Measurements from ENCODE around the gene DOCK2. TPM values are rescaled to one million over a fixed set of nuclear protein-coding genes. Genes with fewer than 3 reads are reported as not detected.

Gene DOCK2
- total and polyA plus RNA-seq, 3 donors from 2014 or later = 6.8 to 8.9 (median 7.3) TPM

DNA sequence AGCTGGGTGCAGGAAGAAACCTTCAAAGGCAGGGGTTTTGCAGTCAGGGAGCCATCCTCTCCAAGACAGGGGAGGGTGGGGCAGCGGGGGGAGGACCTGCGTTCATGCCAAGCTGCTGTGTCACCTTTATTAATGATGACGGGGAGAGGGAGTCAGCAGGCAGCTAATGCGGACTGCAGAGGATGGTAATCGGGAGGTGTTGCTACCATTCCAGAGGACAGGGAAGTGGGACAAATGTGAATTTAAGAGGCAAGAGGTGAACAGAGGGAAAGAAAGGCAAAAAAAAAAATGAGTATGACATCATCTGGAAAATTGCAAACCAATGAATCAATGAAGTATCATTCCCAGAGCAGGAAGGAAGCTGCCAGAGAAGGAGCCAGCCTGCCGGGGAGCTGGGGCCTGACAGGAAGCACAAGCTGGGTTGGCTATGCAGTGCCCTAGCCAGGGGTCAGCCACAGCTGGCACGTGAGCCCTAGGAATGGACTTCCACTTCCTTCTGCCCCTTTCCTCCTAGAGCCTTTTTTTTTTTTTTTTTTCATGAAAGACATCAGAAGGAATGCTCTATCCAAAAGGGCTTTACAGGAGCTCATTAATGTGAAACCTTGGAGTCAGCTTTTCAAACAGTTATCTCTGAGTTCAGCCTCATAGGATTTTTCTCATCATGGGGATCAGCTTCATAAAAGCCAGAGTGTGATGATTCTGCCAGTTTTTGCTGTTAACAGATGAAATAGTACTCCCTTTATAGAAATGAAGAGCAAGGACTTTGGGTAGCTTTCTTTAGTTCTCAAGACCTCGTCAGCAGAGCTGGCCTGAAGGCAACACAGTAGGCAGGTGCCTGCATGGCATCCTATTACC lies 334.1 kb downstream of the DOCK2 start:
- H3K9me3 ChIP-seq = no peaks in the 10 kb centered on the region
- no peak for DNase-seq
- intact Hi-C loops (cut with DNase I; ENCODE audit: low total_unique reads) = no loop called here
- TF ChIP-seq, protein P1, sequence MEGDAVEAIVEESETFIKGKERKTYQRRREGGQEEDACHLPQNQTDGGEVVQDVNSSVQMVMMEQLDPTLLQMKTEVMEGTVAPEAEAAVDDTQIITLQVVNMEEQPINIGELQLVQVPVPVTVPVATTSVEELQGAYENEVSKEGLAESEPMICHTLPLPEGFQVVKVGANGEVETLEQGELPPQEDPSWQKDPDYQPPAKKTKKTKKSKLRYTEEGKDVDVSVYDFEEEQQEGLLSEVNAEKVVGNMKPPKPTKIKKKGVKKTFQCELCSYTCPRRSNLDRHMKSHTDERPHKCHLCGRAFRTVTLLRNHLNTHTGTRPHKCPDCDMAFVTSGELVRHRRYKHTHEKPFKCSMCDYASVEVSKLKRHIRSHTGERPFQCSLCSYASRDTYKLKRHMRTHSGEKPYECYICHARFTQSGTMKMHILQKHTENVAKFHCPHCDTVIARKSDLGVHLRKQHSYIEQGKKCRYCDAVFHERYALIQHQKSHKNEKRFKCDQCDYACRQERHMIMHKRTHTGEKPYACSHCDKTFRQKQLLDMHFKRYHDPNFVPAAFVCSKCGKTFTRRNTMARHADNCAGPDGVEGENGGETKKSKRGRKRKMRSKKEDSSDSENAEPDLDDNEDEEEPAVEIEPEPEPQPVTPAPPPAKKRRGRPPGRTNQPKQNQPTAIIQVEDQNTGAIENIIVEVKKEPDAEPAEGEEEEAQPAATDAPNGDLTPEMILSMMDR (IDR thresholded peaks at IDR 0.05) = no peak
- TF ChIP-seq POLR2A (IDR thresholded peaks at IDR 0.05) = no peak
- H3K27me3 ChIP-seq = no peaks in the 10 kb centered on the region
- 69 to 71% methylated on average over 8 of the region's 8 CpGs for WGBS, 2 donors
- H3K27ac ChIP-seq = no peak overlapping the region
- no peak overlapping the region for H3K4me3 ChIP-seq
- no peaks in the 10 kb centered on the region for H3K4me1 ChIP-seq
- H3K36me3 ChIP-seq (ENCODE audit: low read depth, missing control alignments) = no peaks in the 10 kb centered on the region

DNA sequence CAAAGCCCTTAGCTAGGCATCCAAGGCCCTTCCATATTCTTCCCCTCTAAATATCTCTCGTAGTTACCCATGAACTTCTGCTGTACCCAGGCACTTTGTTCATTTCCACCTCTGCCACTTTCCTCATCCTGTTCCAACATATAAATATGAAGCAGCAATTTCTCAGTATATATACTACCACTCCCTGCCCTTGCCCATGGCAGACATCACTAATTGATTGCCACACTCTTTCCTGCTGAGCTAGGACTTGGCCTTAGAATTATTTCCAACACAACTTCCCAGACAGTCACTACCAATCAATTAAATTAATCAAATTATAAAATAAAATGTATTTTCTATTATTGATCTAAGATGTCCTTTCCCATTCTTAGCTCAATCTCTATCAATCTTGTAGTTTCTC lies 334.7 kb downstream of the DOCK2 start:
- 100% methylated on average over 1 of the region's 1 CpG for WGBS, 2 donors
- no peaks in the 10 kb centered on the region for H3K9me3 ChIP-seq

DNA sequence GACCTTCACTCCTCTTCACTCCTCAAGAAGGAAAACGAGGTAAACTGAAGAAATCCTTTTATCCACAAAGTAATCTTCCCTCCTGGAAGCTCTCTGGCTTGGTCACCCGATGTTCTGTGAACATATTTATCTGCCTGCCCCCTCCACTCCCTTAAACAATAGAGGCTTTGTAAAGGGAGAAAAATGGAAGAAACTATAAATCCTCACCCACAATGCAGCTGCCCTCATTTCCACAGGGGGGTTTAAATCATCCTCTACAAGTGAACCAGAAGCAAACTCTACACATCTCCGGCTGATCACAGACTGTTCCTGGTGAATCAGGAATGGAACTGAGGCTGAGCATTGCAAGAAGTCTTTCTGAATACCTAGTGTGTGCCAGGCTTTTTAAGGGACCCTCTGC lies 336.0 kb downstream of the DOCK2 start:
- intact Hi-C loops (cut with DNase I; ENCODE audit: low total_unique reads) = no loop called here
- TF ChIP-seq POLR2A (IDR thresholded peaks at IDR 0.05) = no peak
- TF ChIP-seq, protein P1 (IDR thresholded peaks at IDR 0.05) = no peak
- no peaks in the 10 kb centered on the region for H3K4me1 ChIP-seq
- no peaks in the 10 kb centered on the region for H3K9me3 ChIP-seq
- H3K4me3 ChIP-seq = no peak overlapping the region
- no peak for DNase-seq
- no peaks in the 10 kb centered on the region for H3K36me3 ChIP-seq (ENCODE audit: low read depth, missing control alignments)
- no peak overlapping the region for H3K27ac ChIP-seq
- H3K27me3 ChIP-seq = no peaks in the 10 kb centered on the region
- WGBS, 2 donors = 67 to 75% methylated on average over 3 of the region's 3 CpGs

More for the DNA sequence above, 334.7 kb downstream of the DOCK2 start:
- intact Hi-C loops (cut with DNase I; ENCODE audit: low total_unique reads) = no loop called here
- Histone ChIP-seq H3K4me1 (no peaks in the 10 kb centered on the region), H3K4me3 (no peak overlapping the region), H3K27me3 (no peaks in the 10 kb centered on the region), H3K27ac (no peak overlapping the region), H3K36me3 (ENCODE audit: low read depth, missing control alignments) (no peaks in the 10 kb centered on the region)
- no peak for DNase-seq
- TF ChIP-seq, protein P1 (IDR thresholded peaks at IDR 0.05) = no peak
- TF ChIP-seq POLR2A (IDR thresholded peaks at IDR 0.05) = no peak

DNA sequence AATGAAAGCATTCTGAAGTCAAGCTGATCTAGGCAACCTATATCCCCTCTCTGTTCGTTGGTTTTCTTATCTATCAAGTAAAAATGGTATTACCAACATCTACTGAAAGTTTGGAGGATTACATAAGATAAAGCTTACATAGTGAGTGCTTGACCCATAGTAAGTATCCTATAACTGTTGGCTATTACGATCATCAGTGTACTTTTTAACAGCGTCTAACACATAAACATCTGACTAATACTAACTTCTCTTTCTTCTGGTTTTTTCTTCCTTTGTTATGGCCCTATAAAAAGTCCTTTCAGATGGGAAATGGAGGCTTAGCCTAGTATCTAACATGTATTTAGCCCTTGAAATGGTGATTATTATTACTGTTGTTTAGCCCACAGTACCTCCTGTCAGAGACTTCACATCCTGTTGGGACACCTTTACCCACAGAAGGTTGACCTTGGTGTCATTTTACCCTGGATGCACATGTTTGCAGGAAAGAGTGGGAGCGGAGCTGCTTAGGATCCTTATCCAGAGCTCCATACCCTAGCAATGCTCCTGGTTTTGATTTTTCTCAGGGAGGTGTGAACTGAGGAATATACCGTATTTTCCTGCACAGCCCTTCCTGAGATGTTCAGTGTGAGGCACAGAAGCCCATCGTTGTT lies 337.2 kb downstream of the DOCK2 start:
- Histone ChIP-seq H3K27me3 (no peaks in the 10 kb centered on the region), H3K4me3 (no peak overlapping the region), H3K36me3 (ENCODE audit: low read depth, missing control alignments) (no peaks in the 10 kb centered on the region), H3K4me1 (no peaks in the 10 kb centered on the region), H3K27ac (no peak overlapping the region), H3K9me3 (no peaks in the 10 kb centered on the region)
- no peak for DNase-seq
- intact Hi-C loops (cut with DNase I; ENCODE audit: low total_unique reads) = no loop called here
- 85 to 88% methylated on average over 6 of the region's 6 CpGs for WGBS, 2 donors
- no peak for TF ChIP-seq POLR2A (IDR thresholded peaks at IDR 0.05)
- TF ChIP-seq, protein P1 (IDR thresholded peaks at IDR 0.05) = no peak
